Measurements from ENCODE around the gene C2CD4D. TPM values are rescaled to one million over a fixed set of nuclear protein-coding genes. Genes with fewer than 3 reads are reported as not detected.

Gene C2CD4D
- total RNA-seq, 1 donor from 2014 or later = not detected

- no peaks in the 10 kb centered on the region for H3K9me3 Mint-ChIP-seq
These were observed 10.3 kb upstream of the C2CD4D start for GRCh38 chr1:151849871-151850270.

GRCh38 chr1:151849126-151849525 is 9.5 kb upstream of the C2CD4D start:
- Mint-ChIP-seq H3K36me3 (no peaks in the 10 kb centered on the region), H3K4me3 (no peak overlapping the region), H3K27me3 (ENCODE audit: insufficient read depth, low read depth) (peaks cover 13% of the 10 kb centered on the region), H3K4me1 (peaks cover 7% of the 10 kb centered on the region), H3K27ac (no peak overlapping the region), H3K9me3 (no peaks in the 10 kb centered on the region)
- Histone ChIP-seq H3K4me1 (peaks cover 4% of the 10 kb centered on the region), H3K9me3 (ENCODE audit: low read depth) (no peaks in the 10 kb centered on the region), H3K4me2 (no peak overlapping the region), H3K27me3 (no peaks in the 10 kb centered on the region), H3K27ac (no peak overlapping the region), H3F3A (ENCODE audit: low read depth) (no peaks in the 10 kb centered on the region), H3K36me3 (no peaks in the 10 kb centered on the region), H3K79me2 (ENCODE audit: low read depth) (no peaks in the 10 kb centered on the region), H4K20me1 (ENCODE audit: low read depth) (no peaks in the 10 kb centered on the region), H2AFZ (replicated peaks) (no peak overlapping the region), H3K9ac (no peak overlapping the region), H3K4me3 (no peak overlapping the region)
- no peak for TF ChIP-seq EZH2phosphoT487 (IDR thresholded peaks at IDR 0.05)
- no peak for TF ChIP-seq EZH2 (IDR thresholded peaks at IDR 0.05)
- TF ChIP-seq, protein P1, sequence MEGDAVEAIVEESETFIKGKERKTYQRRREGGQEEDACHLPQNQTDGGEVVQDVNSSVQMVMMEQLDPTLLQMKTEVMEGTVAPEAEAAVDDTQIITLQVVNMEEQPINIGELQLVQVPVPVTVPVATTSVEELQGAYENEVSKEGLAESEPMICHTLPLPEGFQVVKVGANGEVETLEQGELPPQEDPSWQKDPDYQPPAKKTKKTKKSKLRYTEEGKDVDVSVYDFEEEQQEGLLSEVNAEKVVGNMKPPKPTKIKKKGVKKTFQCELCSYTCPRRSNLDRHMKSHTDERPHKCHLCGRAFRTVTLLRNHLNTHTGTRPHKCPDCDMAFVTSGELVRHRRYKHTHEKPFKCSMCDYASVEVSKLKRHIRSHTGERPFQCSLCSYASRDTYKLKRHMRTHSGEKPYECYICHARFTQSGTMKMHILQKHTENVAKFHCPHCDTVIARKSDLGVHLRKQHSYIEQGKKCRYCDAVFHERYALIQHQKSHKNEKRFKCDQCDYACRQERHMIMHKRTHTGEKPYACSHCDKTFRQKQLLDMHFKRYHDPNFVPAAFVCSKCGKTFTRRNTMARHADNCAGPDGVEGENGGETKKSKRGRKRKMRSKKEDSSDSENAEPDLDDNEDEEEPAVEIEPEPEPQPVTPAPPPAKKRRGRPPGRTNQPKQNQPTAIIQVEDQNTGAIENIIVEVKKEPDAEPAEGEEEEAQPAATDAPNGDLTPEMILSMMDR (IDR thresholded peaks at IDR 0.05) = no peak
- no peak for DNase-seq (ENCODE audit: low spot score)

More at GRCh38 chr1:151849871-151850270, 10.3 kb upstream of the C2CD4D start:
- no peaks in the 10 kb centered on the region for H4K20me1 ChIP-seq (ENCODE audit: low read depth)
- H3K36me3 ChIP-seq = no peaks in the 10 kb centered on the region
- H3K4me2 ChIP-seq = no peak overlapping the region
- no peak for DNase-seq (ENCODE audit: low spot score)
- H3F3A ChIP-seq (ENCODE audit: low read depth) = no peaks in the 10 kb centered on the region
- no peaks in the 10 kb centered on the region for H3K27me3 ChIP-seq
- Mint-ChIP-seq H3K4me3 (no peak overlapping the region), H3K36me3 (no peaks in the 10 kb centered on the region), H3K27ac (no peak overlapping the region), H3K27me3 (ENCODE audit: insufficient read depth, low read depth) (peaks cover 13% of the 10 kb centered on the region), H3K4me1 (peaks cover 7% of the 10 kb centered on the region)
- TF ChIP-seq EZH2 (IDR thresholded peaks at IDR 0.05) (no peak), EZH2phosphoT487 (IDR thresholded peaks at IDR 0.05) (no peak)
- TF ChIP-seq, protein P1 (IDR thresholded peaks at IDR 0.05) = no peak
- no peak overlapping the region for H3K9ac ChIP-seq
- no peaks in the 10 kb centered on the region for H3K9me3 ChIP-seq (ENCODE audit: low read depth)
- H3K27ac ChIP-seq = no peak overlapping the region
- H3K79me2 ChIP-seq (ENCODE audit: low read depth) = no peaks in the 10 kb centered on the region
- H2AFZ ChIP-seq (replicated peaks) = no peak overlapping the region
- H3K4me1 ChIP-seq = peaks cover 4% of the 10 kb centered on the region
- H3K4me3 ChIP-seq = no peak overlapping the region

GRCh38 chr1:151847867-151848596 is 8.4 kb upstream of the C2CD4D start:
- no peaks in the 10 kb centered on the region for H4K20me1 ChIP-seq (ENCODE audit: low read depth)
- no peak overlapping the region for H3K4me2 ChIP-seq
- no peak for DNase-seq (ENCODE audit: low spot score)
- Mint-ChIP-seq H3K27ac (no peak overlapping the region), H3K27me3 (ENCODE audit: insufficient read depth, low read depth) (peaks cover 13% of the 10 kb centered on the region), H3K4me1 (peaks cover 7% of the 10 kb centered on the region), H3K9me3 (no peaks in the 10 kb centered on the region), H3K36me3 (no peaks in the 10 kb centered on the region), H3K4me3 (no peak overlapping the region)
- no peak overlapping the region for H3K4me3 ChIP-seq
- H3K4me1 ChIP-seq = peaks cover 4% of the 10 kb centered on the region
- H3K27me3 ChIP-seq = no peaks in the 10 kb centered on the region
- H3K79me2 ChIP-seq (ENCODE audit: low read depth) = no peaks in the 10 kb centered on the region
- no peaks in the 10 kb centered on the region for H3K9me3 ChIP-seq (ENCODE audit: low read depth)
- no peaks in the 10 kb centered on the region for H3F3A ChIP-seq (ENCODE audit: low read depth)
- no peak overlapping the region for H2AFZ ChIP-seq (replicated peaks)
- H3K27ac ChIP-seq = no peak overlapping the region
- no peaks in the 10 kb centered on the region for H3K36me3 ChIP-seq
- TF ChIP-seq EZH2phosphoT487 (IDR thresholded peaks at IDR 0.05) (no peak), EZH2 (IDR thresholded peaks at IDR 0.05) (no peak)
- TF ChIP-seq, protein P1 (IDR thresholded peaks at IDR 0.05) = no peak
- H3K9ac ChIP-seq = no peak overlapping the region
